ENCODE data around the gene CHKB.

Gene CHKB

GRCh38 chr22:50595189-50595588, 12.5 kb upstream of the CHKB start:
- DNase-seq, result no peak

GRCh38 chr22:50587407-50587806, 4.8 kb upstream of the CHKB start:
- no peak for DNase-seq

- no peak for DNase-seq
Observed at GRCh38 chr22:50586416-50586815, 3.8 kb upstream of the CHKB start.

GRCh38 chr22:50585781-50586180, 3.1 kb upstream of the CHKB start:
- no peak for DNase-seq

GRCh38 chr22:50585238-50585637, 2.6 kb upstream of the CHKB start:
- DNase-seq, result no peak

GRCh38 chr22:50584106-50585096, 1.8 kb upstream of the CHKB start:
- DNase-seq, result no peak

GRCh38 chr22:50583294-50583861, 729 bp upstream of the CHKB start:
- no peak for DNase-seq

- no peak for DNase-seq
Observed at GRCh38 chr22:50581950-50582492, 628 bp downstream of the CHKB start.

GRCh38 chr22:50581031-50581949, 1.4 kb downstream of the CHKB start:
- no peak for DNase-seq

- no peak for DNase-seq
Observed at GRCh38 chr22:50579752-50580151, 2.9 kb downstream of the CHKB start.

GRCh38 chr22:50578776-50579310, 3.8 kb downstream of the CHKB start:
- no peak for DNase-seq

- DNase-seq, result no peak
Observed at GRCh38 chr22:50577987-50578775, 4.5 kb downstream of the CHKB start, which contains the start of gene CPT1B. Gene CPT1B (minus strand): TSS chr22:50578427. CDS start chr22:50577915, 512 bp downstream.

- no peak for DNase-seq
Observed at GRCh38 chr22:50577697-50577986, 5.0 kb downstream of the CHKB start.

- no peak for DNase-seq
Observed at GRCh38 chr22:50576806-50577696, 5.6 kb downstream of the CHKB start.

GRCh38 chr22:50576070-50576469, 6.6 kb downstream of the CHKB start:
- DNase-seq, result no peak

GRCh38 chr22:50575426-50575941, 7.2 kb downstream of the CHKB start:
- no peak for DNase-seq

- DNase-seq, result no peak
Observed at GRCh38 chr22:50574383-50574755, 8.3 kb downstream of the CHKB start.

- DNase-seq, result no peak
Observed at GRCh38 chr22:50573491-50574382, 8.9 kb downstream of the CHKB start.

GRCh38 chr22:50572965-50573364, 9.7 kb downstream of the CHKB start:
- DNase-seq, result no peak

All from KG1 (cell line).